GM13976 (cell line): Measurements from ENCODE around the gene IFI44L.

Experiments
- DNase-seq: peaks from one replicate; pipeline ENCODE4 v3.0.0; 2012; ENCODE audit warnings: low spot score
- in situ Hi-C: fragments of 300-500 bp; cut with MboI; formaldehyde crosslinking; loops from one replicate; pipeline ENCODE4 v1.12.0; 2022; ENCODE audit warnings: low sequenced_read_pairs, mixed read lengths, inconsistent platforms; ENCODE audit not compliant: unreplicated experiment
- TF ChIP-seq, protein P1 (sequence below): IDR thresholded peaks from 2 replicates; pipeline ENCODE4 v1.5.1; 2012; ENCODE audit warnings: borderline replicate concordance, mild to moderate bottlenecking; ENCODE audit not compliant: insufficient read depth; ENCODE audit errors: extremely low read depth, missing control alignments, control extremely low read depth

IFI44L gene

DNA sequence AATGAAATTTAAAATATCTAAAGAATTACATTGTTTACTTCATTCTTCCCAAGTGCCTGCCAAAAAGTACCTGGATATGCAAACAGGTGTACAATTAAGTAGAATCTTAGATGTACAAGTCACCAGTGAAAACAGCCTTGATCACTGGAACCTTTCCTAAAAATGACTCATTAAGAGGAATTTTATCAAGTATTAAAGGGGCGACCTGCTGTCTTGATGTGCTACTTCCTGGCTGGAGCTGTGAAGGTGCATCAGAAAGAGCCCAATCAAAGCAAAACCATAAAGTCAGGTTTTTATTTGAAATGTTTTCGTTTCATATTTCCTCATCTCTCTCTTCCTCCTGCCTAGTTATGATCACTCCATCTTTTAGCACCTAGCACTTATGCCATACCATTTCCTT is 62.8 kb downstream of the IFI44L start:
- TF ChIP-seq, protein P1, sequence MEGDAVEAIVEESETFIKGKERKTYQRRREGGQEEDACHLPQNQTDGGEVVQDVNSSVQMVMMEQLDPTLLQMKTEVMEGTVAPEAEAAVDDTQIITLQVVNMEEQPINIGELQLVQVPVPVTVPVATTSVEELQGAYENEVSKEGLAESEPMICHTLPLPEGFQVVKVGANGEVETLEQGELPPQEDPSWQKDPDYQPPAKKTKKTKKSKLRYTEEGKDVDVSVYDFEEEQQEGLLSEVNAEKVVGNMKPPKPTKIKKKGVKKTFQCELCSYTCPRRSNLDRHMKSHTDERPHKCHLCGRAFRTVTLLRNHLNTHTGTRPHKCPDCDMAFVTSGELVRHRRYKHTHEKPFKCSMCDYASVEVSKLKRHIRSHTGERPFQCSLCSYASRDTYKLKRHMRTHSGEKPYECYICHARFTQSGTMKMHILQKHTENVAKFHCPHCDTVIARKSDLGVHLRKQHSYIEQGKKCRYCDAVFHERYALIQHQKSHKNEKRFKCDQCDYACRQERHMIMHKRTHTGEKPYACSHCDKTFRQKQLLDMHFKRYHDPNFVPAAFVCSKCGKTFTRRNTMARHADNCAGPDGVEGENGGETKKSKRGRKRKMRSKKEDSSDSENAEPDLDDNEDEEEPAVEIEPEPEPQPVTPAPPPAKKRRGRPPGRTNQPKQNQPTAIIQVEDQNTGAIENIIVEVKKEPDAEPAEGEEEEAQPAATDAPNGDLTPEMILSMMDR: no peak
- no peak for DNase-seq
- in situ Hi-C loops: no loop called here

DNA sequence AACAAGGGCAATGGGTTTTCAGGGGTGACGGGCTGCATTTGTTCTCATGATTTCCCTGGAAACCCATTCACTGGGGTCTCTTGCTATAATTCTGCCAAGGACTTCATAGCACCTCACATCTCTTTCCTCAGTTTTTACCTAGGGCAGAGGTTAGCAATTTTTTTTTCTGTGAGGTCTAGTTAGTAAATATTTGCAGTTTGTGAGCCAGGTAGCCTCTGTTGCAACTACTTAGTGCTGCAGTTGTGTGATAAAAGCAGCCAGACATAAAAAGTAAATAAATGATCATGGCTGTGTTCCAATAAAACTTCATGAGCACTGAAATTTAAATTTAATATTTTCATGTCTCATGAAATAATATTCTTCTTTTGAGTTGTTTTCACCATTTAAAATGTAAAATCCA is 67.1 kb downstream of the IFI44L start:
- in situ Hi-C loops: no loop called here
- TF ChIP-seq, protein P1: no peak
- DNase-seq: no peak

DNA sequence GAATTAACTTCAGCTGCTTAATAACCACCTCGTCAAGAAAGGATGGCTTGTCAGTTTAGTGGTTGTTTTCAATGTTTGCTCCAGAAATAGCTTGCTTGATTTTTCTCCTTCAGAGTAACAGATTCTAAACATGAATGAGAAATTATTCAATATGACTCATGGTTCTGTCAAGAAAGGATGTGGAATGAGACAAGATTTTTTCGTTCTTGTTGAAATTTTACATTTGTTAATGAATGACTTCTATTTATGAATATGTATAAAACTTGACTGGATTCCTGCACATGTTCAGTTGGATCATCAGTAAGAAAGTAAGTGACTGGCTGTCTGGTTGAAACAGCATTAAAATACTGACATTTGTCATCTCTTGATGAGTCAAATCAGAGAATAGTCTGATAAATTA is 67.7 kb downstream of the IFI44L start:
- TF ChIP-seq, protein P1: no peak
- DNase-seq: no peak
- in situ Hi-C loops: no loop called here

DNA sequence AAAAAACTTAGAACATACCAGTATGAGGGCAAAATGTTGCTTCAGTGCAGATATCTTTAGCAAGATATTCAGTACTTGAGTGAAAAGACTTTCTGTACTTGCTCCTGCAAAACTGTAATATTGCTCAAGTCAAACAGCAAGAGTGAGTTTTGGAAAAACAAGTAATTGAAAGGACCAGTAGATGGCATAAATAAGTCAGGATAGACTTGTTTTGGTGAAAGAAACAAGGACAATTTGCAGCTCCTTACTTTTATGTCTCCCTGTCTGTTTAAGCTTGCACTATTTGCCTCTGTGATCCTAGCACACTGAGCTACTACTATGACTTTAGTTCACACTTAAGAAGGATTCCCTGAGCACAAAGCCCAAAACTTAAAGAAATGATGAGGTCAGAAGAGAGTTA is 68.4 kb downstream of the IFI44L start:
- in situ Hi-C loops: no loop called here
- TF ChIP-seq, protein P1: no peak
- no peak for DNase-seq

DNA sequence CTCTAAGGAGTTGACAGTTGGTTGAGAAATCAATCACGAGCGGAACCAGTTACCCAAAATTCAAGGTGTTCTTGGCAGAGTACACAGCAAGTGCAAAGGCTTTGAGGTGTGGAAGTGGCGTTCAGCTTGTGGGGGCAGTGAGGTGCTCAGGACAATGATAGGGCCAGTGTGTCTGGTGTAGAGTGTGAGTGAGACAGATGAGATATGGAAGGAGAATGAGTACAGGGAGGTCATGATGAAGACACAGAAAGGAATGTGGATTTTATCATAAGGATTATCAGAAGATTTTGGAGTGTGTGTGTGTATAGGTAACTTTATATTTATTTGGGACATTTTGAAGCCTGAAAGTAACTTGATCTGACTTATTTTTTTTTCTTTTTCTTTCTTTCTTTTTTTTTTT is 70.3 kb downstream of the IFI44L start:
- in situ Hi-C loops: no loop called here
- DNase-seq: no peak
- TF ChIP-seq, protein P1: no peak

DNA sequence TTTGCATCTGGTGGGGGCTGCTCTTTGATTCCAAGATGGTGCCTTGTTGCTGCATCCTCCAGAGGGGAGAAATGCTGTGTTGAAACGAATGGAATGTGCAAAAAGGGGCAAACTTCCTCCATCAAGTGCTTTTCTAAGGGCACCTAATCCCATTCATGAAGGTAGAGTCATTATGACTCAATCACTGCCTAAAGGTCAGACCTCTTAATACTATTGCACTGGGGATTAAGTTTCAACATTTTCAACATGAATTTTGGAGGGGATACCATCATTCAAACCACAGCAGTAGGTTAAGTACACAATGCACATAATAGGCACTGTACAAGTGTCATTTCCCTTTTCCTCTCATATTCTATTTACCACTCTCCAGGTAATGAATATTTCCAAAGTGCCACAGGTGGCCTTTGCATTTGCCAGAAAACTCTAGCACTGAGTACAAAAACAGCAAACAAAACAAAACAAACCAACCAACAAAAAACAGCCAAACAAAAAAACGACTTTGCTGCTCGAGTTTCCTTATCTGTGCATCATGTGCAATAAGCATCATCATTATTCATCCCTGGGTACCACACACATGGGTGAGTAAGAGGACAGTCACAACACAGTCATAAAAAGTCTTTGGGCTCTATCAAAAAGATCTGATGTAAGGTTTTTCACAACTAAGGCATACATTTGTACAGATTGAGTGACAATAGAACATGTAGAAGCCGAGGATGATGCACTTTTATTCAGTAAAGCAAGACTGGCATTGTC is 71.9 kb downstream of the IFI44L start:
- in situ Hi-C loops: no loop called here
- TF ChIP-seq, protein P1: no peak
- no peak for DNase-seq
